Pulmonary artery endothelial cell (primary cell): ENCODE results near the gene CAMK1D. TPM values are rescaled to one million over a fixed set of nuclear protein-coding genes. Genes with fewer than 3 reads are reported as not detected.
A peak's percentile ranks its signal among the peaks of the same experiment; 100 is the strongest.
"Not testable (repeated sequence)": the region's sequence is repeated elsewhere in the genome, so short reads cannot be mapped to it uniquely, and the experiment has no call there.

Experiments used
- DNase-seq: peaks from one replicate; pipeline ENCODE4 v3.0.0-alpha.2; 2011; ENCODE audit warnings: low read depth, low spot score
- total RNA-seq: library from RNA; depleted of rRNA; stranded (reverse); fragments of >200 nt; gene quantifications from 2 replicates; pipeline ENCODE4 v1.2.3, GENCODE V29; 2014

The CAMK1D gene
- total RNA-seq, 1 donor from 2014 or later: 0.86 TPM

DNA sequence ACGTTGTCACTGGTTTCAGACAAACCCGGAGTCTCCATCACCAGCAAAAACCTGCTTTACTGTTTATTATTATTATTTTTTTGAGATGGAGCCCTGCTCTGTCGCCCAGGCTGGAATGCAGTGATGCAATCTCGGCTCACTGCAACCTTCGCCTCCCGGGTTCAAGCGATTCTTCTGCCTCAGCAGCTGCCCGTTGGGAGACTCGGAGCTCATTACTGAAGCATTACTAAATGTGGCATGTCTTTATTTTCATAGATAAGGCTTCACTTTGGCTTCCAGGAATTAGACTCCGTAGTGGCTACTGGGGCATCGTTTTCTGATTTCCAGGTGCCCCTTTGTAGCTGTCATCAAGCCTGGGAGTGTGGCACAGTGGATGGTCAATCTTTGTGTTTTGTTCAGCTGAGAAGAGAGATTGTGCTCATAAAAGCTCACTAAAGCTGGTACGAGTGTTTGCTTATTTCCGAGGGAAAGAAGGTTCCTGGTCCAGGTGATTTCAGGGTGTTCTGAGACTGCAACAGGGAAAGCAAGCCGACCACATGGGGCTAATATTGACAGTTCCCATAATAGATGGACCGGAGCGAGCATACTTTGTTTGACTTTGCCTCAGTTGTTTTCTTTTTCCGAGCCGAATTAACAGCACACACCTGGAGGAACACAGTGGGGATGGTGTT is 163.1 kb downstream of the CAMK1D start:
- no peak for DNase-seq

DNA sequence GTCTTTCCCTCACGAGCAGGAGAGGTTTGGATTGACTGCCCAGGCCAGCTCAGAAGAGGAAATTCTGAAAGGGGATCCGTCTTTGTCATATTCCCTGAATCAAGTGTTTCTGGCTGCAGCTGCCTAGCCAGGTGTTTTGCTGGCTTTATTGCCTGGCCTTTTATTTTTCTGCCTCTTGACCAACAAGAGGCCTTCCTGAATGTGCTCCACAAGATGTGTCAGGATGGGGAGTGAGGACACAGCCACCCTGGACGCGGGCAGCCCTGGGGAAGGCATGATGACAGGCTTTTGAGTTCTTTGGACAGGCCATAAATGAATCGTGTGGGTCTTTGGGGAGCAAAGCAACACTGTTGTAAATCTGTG is 163.6 kb downstream of the CAMK1D start:
- DNase-seq: no peak

DNA sequence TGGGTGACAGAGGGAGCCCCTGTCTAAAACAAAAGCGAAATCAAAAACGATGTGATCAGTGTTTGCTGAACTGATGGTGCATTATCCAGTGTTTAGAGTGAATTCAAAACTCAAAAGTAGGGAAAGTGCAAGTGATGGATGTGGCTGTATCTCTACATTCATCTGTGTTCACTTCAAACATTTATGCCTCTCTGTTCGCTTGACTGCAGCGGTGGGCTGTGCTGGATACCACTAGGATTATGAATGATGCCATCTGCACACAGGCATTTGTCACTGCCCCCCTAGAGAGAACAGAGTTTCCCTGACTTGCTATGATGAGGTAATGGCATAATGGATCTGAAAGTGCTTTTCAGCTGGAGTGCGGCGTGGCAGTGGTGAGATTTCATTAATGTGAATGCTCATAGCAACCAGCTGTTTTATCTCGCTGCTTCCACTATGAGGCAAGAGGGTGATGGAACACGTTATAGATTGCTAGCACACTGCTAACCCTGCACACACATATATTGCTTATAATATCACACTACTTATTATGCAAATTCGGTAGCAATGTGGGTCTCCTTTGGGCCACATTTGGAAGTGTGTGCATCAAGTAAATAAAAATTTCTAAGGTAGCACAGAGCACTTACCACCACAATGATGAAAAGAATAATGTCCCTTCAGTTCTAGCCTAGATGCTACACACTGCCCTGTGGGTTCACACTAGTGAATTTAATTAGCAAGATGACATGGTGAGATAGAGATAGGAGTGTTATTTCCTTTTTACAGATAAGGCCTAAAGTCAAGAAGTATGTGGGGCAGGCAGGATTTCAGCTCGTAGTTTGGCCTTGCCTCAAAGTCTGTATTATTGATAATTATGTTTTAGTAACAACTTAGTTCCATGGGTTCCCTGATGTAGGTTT is 164.7 kb downstream of the CAMK1D start:
- no peak for DNase-seq

DNA sequence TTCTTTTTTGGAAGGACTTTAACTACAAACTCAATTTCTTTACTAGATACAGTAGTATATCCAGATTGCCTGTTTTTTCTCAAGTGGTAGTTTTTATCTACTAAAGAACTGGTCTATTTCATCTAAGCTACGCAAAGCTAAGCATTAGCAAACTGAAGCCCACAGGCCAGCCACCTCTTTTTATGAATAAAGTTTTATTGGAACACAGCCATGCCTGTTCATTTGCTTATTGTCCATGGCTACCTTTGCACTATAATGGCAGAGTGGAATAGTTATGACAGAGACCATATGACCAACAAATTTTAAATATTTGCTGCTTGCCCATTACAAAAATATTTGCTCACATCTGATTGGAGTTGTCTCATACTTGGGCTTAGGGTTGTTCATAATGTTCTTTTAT is 168.7 kb downstream of the CAMK1D start:
- no peak for DNase-seq

DNA sequence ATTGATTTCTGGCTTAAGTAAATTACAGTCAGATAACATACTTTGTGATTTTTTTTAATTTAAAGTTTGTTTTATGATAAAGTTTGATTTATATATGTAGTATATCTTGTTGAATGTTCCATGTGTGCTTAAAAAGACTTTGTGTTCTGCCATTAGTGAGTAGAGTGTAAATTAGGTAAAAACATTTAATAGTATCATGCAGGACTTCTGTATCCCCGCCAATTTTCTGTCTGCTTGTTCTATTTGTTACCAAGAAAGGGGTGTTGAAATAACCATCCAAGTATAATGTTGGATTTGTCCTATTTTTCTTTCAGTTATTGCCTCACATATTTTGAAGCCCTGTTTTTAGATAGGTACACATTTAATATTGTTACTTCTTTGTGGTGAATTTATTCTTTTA is 172.1 kb downstream of the CAMK1D start:
- DNase-seq: no peak

DNA sequence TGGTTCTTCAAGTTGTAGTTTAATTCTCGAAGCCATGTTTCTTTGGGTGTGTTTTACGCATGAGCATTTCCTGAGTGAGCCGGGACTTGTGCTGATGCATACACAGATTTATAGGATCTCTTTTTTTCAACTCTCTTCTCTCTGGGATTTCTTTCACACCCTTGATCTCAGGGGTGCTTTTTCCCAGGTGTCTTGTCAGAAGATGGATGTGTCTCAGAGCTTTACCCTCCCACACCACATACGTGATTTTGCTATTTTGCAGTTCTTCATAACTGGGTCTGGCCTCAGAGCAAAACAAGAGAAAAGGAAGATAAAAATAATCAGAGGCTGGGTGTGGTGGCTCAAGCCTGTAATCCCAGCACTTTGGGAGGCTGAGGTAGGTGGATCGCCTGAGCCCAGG is 177.0 kb downstream of the CAMK1D start:
- DNase-seq: no peak

DNA sequence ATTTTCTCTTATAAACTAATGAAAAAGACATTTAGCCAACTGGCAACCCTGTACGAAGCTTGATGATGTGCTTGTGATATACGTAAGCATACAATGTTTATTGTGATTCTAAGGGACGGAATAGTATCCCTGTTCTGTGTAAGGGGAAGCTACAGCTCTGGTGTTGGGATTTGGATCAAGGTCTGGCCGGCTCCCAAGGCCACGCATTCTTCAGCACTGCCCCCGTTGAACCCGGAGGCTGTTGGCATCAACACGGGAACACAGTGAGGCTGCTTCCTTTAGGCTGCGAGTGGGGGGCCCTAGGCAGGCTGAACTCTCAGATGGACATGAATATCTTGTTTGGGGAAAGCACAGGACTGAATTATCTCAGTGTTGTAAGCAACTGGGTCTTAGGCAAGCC is 180.6 kb downstream of the CAMK1D start:
- no peak for DNase-seq

DNA sequence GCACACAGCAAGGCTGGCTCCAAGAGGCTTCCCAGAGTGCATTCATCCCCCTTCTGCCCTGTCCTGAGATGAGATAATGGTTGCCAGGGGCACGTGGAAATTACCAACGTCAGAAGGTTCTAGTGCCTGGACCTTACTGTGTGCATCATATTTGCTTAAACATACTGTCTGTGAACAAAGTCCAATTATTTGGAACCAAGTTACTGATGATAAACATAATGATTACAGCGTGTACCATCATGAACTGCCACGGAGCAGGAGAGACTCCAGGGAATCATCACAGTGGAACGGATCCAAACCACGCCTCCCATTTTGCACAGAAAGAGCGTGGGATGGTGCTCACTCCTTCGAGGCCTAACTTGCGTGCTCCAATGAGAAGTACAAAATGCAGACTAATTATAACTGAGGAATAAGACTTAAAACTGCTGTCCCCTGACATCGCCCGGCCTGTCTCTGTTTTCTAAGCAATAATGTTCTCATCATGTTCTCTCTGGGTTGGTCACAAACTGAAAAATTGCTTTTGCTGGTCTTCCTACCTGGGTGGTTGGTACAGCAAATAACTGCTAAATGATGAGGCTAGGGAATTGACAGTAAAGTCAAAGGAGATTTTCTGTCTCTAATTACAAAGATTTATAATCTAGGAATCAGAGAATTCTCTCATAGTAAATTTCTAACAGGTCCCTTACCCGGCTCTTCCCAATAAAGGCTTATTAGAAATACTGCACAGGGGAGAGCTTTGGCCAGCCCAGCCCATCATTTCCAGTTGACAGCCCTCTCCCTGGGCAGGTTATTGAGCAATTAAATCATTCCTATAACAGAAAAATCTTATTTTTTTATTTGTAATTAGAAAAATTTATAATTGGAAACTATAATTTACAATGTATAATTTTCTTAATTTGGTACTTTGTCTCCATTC is 182.2 kb downstream of the CAMK1D start:
- DNase-seq: no peak

DNA sequence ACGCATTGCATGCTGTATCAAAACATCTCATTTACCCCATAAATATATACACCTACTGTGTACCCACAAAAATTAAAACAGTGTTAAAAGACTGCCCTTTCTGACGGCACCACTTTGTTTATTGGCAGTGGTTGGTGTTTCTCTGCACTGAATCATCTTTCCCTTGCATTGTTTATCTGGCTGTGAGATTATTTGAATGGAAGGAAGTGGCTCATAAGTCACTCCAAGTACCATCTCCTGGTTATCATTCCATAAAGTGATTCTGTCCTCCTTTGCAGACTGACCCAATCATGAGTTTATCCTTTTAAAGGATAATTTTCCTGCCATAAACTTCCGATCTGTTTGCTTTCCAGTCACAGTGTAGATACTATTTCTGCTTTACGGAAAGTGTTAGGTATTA is 183.8 kb downstream of the CAMK1D start:
- DNase-seq: peak; percentile 24

DNA sequence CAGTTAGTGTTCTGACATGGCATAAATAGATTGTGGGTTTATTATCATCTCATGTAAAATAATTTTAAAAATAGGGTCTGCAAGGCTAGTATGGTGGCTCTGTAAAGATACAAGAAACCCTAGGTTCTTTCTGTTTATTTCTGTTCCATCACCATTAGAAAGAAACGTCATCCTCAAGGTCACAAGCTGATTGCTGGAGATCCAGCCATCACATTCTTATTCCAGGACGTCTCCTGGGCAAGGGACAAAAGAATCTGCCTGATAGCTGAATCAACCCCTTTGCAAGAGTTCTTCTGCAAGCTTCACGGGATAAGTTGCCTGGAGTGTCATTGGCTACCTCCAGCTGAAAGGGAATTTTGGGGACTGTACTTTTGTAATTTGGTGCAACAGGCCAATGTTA is 184.4 kb downstream of the CAMK1D start:
- no peak for DNase-seq

DNA sequence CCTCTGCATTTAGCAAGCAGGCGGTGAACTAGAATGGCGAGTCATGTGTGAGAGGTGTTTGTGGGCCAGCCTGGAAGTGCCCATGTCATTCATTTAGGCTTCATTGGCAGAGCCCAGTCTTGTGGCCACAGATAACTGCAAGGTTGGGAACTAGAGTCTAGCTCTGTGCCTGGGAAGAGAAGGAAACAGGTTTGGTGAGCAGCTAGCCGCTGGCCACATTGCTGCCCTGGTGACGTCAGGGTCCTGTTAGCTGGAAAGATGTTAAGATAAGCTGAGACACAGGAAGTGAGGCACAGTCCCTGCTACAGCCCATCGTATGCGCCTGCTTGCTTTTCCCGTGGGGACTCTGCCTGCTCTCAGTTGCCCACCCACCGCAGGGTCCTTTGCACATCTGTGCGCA is 185.5 kb downstream of the CAMK1D start:
- DNase-seq: no peak

DNA sequence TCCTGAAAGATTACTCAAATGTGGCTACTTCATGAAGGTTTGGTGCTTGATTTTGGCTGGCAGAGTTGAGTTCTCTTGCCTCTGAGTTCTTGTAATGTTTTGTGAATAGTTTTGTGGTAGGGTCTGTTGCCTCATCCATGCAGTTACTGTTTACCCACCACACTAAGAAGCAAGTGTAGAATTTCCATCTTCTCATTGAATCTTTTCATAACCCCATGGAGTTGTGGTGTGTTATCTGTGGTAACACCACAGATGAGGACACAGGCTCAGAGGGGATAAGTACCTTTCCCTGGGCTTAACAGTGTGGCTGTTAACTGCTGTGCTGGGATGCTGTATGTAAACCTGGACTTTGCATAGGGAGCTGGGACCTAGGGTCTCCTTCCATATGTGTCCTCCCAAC is 186.3 kb downstream of the CAMK1D start:
- DNase-seq: no peak

DNA sequence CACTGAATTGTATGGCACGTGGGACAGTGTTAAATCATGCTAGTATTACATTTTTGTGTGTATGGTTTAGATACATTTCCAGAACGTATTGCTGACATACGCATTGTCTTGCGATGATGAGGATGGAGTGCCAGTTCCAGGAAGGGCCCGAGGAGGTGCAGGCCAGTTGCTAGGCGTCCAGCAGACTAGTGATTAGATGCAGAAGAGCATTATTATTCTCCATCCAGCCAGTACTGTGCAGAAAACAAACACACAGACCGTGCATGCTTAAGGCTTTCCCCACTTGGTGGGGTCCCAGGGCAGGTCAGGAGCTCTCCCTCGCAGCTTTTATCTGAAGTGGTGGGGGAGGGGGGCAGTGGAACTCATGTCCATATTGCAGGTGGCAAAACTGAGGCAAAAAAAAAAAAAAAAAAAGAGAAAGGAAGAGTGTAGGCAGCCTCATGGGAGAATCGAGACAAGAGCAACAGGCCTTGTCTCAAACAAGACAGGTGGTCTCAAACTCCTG is 189.2 kb downstream of the CAMK1D start:
- DNase-seq: no peak

DNA sequence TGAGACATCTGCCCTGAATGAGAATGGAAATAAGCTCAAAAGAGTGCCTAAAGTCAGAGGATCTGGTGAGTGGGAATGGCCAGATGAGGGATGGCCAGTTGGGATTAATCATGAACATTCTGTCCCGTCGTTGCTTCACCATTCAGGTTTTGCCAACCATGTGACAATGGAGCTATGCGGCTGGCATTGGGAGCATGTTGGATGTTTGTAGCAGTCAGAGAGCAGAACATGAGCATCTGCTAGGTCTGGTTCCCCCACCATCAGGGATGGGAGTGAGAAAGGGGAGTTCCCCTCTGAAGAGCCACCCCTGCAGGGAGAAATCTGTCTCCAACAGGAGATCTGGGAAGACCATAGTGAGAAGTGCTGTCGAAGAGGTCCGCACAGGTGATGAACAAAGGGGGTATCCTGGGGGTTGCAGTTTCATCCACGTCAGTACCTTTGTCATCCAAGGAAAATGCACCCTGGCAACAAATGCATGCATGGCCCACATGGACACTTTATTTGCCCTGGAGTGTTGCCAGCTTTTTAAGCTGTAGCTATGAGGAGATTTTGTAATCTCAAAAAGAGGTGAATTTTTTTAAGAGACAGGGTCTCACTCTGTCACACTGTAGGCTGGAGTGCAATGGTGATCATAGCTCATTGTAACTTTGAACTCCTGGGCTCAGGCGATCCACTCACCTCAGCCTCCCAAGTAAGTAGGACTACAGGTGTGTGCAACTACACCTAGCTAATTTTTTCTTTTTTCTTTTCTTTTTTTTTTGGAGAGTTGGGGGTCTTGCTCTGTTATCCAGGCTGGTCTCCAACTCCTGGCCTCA is 190.2 kb downstream of the CAMK1D start:
- DNase-seq: no peak

DNA sequence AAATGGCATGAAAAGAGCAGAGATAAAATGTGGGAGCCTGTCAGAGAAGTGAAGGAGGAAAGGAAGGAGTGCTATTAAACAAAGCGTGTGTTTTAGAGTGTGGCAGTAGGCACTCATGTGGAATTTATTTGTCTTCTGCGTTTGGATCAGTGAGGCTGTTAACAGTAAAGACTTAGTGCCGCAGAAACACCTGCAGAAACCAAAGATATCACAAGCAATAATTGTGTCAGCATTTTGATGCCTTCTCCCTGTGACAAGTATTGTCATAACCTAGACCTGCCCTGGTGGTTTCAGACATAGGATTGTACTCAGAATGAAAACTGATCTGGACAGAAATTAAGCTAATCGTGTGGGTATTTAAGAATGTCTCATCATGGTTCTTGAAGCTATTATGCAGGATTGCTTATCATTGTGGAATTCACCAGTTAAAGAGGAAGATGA is 191.0 kb downstream of the CAMK1D start:
- no peak for DNase-seq

DNA sequence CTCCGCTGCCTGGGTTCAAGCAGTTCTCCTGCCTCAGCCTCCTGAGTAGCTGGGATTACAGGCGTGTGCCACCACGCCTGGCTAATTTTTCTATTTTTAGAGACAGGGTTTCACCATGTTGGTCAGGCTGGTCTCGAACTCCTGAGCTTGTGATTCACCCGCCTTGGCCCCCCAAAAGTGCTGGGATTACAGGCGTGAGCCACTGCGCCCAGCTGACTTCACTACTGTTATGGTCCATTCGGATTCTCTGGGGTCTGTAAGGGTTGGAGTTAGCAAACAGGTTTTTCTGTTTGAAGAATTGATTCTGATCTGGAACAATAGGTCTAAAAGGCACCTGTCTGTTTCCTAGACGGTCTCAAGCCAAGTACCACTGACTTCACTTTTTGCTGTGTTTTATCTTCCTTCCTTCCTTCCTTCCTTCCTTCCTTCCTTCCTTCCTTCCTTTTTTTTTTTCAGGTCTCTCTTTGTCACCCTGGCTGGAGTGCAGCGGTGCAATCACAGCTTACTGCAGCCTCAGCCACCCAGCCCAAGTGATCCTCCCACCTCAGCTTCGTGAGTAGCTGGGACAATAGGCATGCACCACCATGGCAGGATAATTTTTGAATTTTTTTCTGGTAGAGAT is 192.2 kb downstream of the CAMK1D start:
- no peak for DNase-seq

DNA sequence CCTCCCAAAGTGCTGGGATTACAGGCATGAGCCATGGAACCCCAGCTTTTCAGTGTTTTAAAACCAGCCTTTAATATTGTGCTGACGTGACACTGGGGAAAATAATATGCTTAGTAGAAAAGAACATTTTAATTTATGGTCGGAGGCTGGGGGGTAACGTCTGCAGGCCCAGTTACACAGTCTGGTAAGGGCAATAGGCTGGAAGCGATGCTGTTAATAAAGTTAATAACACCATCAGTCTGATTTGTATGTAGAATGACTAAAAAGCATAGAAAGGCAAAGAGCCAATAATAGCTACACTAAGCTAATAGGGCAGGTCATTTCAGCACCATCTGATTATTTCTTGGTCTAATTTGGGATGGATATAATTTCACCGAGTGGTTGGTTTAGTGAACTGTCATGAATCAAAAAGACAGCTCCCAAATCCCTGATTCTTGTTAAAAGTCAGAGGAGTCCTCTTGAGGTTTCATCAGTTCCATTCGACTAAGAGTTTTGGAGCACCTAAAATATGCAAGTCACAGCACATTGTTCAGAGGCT is 192.9 kb downstream of the CAMK1D start:
- no peak for DNase-seq

DNA sequence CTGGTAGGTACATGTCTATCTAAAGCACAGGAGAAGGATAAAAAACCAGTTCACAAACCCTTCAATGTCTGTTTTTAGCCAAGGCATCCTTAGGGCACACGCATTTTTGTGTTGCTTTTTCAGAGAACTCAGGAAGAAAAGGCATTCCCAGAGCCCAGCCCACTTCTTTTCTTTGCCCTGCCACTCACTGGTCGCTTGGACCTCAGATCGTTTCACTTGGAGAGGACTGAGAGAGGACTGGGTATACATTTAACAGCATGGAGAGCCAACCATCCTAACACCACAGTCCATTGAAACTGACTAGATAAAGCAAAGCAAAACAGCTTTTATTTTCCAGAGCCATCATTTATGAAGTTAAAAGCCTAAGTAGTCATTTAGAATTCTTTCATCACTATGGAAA is 194.2 kb downstream of the CAMK1D start:
- DNase-seq: no peak

DNA sequence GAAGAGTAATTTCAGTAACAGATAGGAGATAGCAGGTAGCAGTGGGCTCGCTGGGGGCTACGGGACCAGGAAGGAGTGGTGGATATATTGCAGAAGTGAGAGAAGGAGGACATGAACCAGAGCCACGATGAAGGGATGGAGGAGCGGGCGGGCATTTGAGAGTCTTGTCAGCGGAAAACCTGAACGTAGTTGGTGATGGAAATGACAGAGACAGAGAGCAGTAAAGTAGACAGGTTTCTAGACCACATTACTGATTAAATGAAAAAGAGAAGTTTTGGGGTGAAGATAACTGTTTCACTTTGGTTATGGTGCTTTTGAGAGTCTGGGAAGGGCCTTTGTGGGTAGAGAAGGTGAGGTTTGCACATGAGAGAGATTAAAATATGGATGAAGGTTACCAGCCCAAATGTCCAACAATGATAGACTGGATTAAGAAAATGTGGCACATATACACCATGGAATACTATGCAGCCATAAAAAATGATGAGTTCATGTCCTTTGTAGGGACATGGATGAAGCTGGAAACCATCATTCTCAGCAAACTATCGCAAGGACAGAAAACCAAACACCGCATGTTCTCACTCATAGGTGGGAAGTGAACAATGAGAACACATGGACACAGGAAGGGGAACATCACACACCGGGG is 196.9 kb downstream of the CAMK1D start:
- DNase-seq: not testable (repeated sequence)
